Chondrocyte (in vitro differentiated cells): ENCODE measurements around the gene AEN. TPM values are rescaled to one million over a fixed set of nuclear protein-coding genes. Genes with fewer than 3 reads are reported as not detected.

Experiments used
- DNase-seq: peaks from one replicate; pipeline ENCODE4 v3.0.0; 2021; ENCODE audit warnings: mixed read lengths, low spot score
- H3K27ac Mint-ChIP-seq: one replicate; pipeline ENCODE4 v1.8.0; 2021; ENCODE audit warnings: mild to moderate bottlenecking, moderate library complexity, mixed read lengths; ENCODE audit not compliant: unreplicated experiment
- H3K27me3 Mint-ChIP-seq: 2 replicates; pipeline ENCODE4 v1.8.0; 2021; ENCODE audit warnings: low read depth, mixed read lengths
- H3K36me3 Mint-ChIP-seq: 2 replicates; pipeline ENCODE4 v1.8.0; 2021; ENCODE audit warnings: low read depth, mixed read lengths
- H3K4me1 Mint-ChIP-seq: 2 replicates; pipeline ENCODE4 v1.8.0; 2021; ENCODE audit warnings: low read depth, mild to moderate bottlenecking, mixed read lengths
- H3K4me3 Mint-ChIP-seq: one replicate; pipeline ENCODE4 v1.8.0; 2021; ENCODE audit warnings: mild to moderate bottlenecking, moderate library complexity, mixed read lengths; ENCODE audit not compliant: unreplicated experiment
- H3K9me3 Mint-ChIP-seq: 2 replicates; pipeline ENCODE4 v1.8.0; 2021; ENCODE audit warnings: low read depth, mixed read lengths
- total RNA-seq: library from RNA; stranded (reverse); gene quantifications from 3 replicates; pipeline ENCODE4 v1.2.1, GENCODE V29; 2021
- TF ChIP-seq, protein P1 (sequence below): fragments of 200-600 bp; sonication (generic); IDR thresholded peaks from 2 replicates; pipeline ENCODE4 v1.5.0; 2021; ENCODE audit warnings: antibody characterized with exemption, mild to moderate bottlenecking, moderate library complexity

Gene AEN
- total RNA-seq, 1 donor from 2014 or later: 30.2 TPM

GRCh38 chr15:88608607-88609181 lies 12.4 kb upstream of the AEN start:
- no peak overlapping the region for H3K4me3 Mint-ChIP-seq
- peaks cover 27% of the 10 kb centered on the region for H3K4me1 Mint-ChIP-seq
- H3K36me3 Mint-ChIP-seq: peaks cover 5% of the 10 kb centered on the region
- TF ChIP-seq, protein P1, sequence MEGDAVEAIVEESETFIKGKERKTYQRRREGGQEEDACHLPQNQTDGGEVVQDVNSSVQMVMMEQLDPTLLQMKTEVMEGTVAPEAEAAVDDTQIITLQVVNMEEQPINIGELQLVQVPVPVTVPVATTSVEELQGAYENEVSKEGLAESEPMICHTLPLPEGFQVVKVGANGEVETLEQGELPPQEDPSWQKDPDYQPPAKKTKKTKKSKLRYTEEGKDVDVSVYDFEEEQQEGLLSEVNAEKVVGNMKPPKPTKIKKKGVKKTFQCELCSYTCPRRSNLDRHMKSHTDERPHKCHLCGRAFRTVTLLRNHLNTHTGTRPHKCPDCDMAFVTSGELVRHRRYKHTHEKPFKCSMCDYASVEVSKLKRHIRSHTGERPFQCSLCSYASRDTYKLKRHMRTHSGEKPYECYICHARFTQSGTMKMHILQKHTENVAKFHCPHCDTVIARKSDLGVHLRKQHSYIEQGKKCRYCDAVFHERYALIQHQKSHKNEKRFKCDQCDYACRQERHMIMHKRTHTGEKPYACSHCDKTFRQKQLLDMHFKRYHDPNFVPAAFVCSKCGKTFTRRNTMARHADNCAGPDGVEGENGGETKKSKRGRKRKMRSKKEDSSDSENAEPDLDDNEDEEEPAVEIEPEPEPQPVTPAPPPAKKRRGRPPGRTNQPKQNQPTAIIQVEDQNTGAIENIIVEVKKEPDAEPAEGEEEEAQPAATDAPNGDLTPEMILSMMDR: no peak
- no peaks in the 10 kb centered on the region for H3K9me3 Mint-ChIP-seq
- H3K27ac Mint-ChIP-seq: no peak overlapping the region
- DNase-seq: no peak
- peaks cover 70% of the 10 kb centered on the region for H3K27me3 Mint-ChIP-seq

DNA sequence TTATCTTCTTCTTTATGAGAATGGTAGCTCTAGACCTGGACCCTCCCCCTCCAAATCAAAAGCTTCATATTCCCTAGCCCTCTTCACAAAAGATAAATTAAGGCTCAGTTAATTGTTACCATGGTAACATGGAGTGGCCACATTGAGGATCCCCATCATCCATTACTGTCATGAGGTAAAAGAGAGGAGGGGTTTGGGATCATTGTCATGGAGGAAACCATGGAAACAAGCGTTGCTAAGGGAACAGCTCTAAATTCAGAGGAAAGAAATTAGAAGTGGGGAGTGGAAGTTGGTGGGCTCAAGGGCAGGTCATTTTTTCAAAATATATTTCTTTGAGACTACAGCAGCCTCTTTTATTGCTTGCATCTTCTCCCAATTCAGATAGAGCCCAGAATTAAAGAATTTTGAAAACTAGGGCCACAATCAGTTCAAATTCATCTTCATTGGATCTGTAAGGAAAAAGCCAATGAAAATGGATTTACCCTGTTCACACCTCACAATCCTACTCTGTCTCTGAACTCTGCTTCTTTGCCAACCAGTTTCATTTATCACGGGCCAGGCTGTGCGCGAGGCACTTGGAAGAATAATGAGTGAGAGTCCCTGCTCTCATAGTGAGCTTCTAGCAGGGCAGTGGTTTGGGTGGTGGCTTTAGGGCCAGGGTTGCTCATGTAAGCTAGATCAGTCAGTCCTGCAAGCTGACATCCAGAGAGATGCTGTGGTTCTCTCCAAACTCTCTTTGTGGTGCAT lies 11.6 kb upstream of the AEN start:
- peaks cover 5% of the 10 kb centered on the region for H3K36me3 Mint-ChIP-seq
- TF ChIP-seq, protein P1: no peak
- H3K27me3 Mint-ChIP-seq: peaks cover 62% of the 10 kb centered on the region
- peaks cover 25% of the 10 kb centered on the region for H3K4me1 Mint-ChIP-seq
- H3K9me3 Mint-ChIP-seq: no peaks in the 10 kb centered on the region
- H3K4me3 Mint-ChIP-seq: no peak overlapping the region
- no peak overlapping the region for H3K27ac Mint-ChIP-seq
- DNase-seq: no peak

- DNase-seq: no peak
- Mint-ChIP-seq H3K4me3 (no peak overlapping the region), H3K9me3 (no peaks in the 10 kb centered on the region), H3K4me1 (peaks cover 17% of the 10 kb centered on the region), H3K27me3 (peaks cover 51% of the 10 kb centered on the region), H3K27ac (no peak overlapping the region), H3K36me3 (peaks cover 5% of the 10 kb centered on the region)
- TF ChIP-seq, protein P1: no peak
Measured at GRCh38 chr15:88610701-88611231, 10.4 kb upstream of the AEN start.

DNA sequence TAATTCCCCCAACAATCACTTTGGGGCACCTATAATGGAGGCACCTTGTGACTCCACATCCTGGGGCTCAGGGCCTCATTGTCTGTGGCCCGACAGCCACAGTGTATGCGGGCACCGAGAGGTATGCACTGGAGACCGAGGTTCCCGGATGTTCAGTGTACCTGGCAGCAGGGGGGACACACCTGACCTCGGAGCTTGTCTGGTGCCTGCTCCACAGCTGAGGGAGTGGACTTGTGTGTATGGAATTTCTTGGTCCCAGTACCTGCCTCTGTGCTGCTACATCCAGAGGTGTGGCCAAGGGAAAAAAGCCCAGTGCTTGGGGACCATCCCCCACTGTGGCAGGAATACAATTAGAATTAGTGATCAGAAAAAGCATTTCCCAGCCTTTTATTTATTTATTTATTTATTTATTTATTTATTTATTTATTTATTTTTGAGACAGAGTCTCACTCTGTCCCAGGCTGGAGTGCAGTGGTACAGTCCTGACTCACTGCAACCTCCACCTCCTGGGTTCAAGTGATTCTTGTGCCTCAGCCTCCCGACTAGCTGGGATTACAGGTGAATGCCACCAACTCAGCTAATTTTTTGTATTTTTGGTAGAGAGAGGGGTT lies 8.8 kb upstream of the AEN start:
- no peaks in the 10 kb centered on the region for H3K9me3 Mint-ChIP-seq
- peaks cover 1% of the 10 kb centered on the region for H3K36me3 Mint-ChIP-seq
- no peak overlapping the region for H3K4me3 Mint-ChIP-seq
- H3K4me1 Mint-ChIP-seq: peaks cover 12% of the 10 kb centered on the region
- H3K27ac Mint-ChIP-seq: no peak overlapping the region
- peaks cover 36% of the 10 kb centered on the region for H3K27me3 Mint-ChIP-seq
- TF ChIP-seq, protein P1: no peak
- no peak for DNase-seq

DNA sequence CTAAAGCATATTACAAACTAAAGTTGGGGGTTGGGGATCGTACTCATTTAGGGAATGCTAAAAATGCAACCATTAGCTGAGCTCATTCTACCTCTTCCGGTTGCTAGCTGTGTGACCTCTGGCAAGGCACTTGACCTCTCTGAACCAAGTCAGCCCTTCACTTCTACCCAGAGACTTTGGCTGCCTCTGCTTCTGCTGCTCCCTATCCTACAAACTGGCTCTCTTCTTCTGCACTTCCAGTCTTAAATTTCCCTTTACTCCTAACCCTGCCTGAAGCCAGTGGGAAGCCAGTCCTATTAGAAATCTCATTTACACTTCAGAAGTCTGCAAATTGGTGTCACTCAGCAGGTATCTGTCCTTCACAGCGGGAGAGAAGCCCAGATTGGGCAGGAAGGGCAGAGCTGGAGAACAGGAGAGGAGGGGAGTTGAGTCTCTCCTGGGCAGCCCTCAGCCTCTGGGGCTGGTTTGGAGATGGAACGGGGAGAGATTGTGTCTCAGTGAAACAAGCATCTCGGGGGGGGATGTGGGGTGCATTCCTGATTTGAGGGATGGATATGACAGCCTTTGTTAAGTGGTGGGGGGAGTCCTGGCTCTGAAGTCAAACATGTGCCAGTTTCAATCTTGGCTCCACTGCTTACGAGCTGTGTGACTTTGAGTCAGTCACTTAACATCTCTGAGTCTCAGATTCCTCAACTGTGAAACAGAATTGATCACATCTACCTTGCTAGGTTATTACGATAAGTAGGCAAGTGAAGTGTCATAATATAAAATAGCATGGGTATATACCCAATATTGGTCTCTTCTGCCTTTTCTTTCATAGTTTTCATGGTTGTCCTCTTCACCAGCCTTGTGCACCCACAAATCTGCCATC lies 7.8 kb upstream of the AEN start:
- peaks cover 1% of the 10 kb centered on the region for H3K36me3 Mint-ChIP-seq
- DNase-seq: no peak
- no peaks in the 10 kb centered on the region for H3K9me3 Mint-ChIP-seq
- H3K27ac Mint-ChIP-seq: no peak overlapping the region
- H3K4me1 Mint-ChIP-seq: peaks cover 12% of the 10 kb centered on the region
- H3K4me3 Mint-ChIP-seq: no peak overlapping the region
- peaks cover 28% of the 10 kb centered on the region for H3K27me3 Mint-ChIP-seq
- TF ChIP-seq, protein P1: no peak
